Endothelial cell of umbilical vein (primary cell): ENCODE data around the gene RNF4. TPM values are rescaled to one million over a fixed set of nuclear protein-coding genes. Genes with fewer than 3 reads are reported as not detected.

Experiments
- BruUV-seq: library from RNA; stranded (reverse); fragments of 400-500 nt; replicated peaks from 2 replicates; lab custom pipeline; 2021; lab: Mats Ljungman, UMichigan
- CTCF ChIA-PET: fragments of 300-600, 350-600 bp; sonication (Branson Sonifier 250); formaldehyde crosslinking; loops from one replicate; lab custom pipeline; 2021; ENCODE audit warnings: antibody characterized with exemption, inconsistent platforms; lab: Charles Lee
- POLR2A ChIA-PET: fragments of 300-600, 350-600 bp; sonication (Branson Sonifier 250); formaldehyde crosslinking; loops from one replicate; lab custom pipeline; 2021; ENCODE audit warnings: antibody characterized with exemption, inconsistent platforms; lab: Charles Lee
- DNase-seq: peaks from one replicate; pipeline ENCODE4 v3.0.0-alpha.2; 2011; ENCODE audit warnings: low read depth, low spot score
- FAIRE-seq: peaks from 2 replicates; lab custom pipeline; 2011; peaks lifted over from hg19 to GRCh38; lab: Jason Lieb, UNC
- H2AFZ ChIP-seq: 2 replicates; pipeline ENCODE4 v1.6.0; 2012; ENCODE audit warnings: low read depth, low read length, control low read depth, inconsistent platforms
- H3K27ac ChIP-seq: 2 replicates; pipeline ENCODE4 v1.5.1; 2011; ENCODE audit warnings: low read depth, mild to moderate bottlenecking, control low read depth, low read length, moderate library complexity; ENCODE audit not compliant: insufficient read depth
- H3K27me3 ChIP-seq, 2 experiments: 2 replicates each; pipeline versions ENCODE4 v1.6.0 to v1.6.1; 2011; ENCODE audit warnings: low read length in 2 of 2, mixed read lengths in 1 of 2; ENCODE audit not compliant: control insufficient read depth in 2 of 2, insufficient read depth in 2 of 2
- H3K36me3 ChIP-seq, 2 experiments: 2 replicates in 1 of 2; 3 replicates in 1 of 2; pipeline ENCODE4 v1.5.1; 2011; ENCODE audit warnings: low read length in 2 of 2, mild to moderate bottlenecking in 1 of 2, moderate library complexity in 1 of 2; ENCODE audit not compliant: control insufficient read depth in 2 of 2, insufficient read depth in 2 of 2; ENCODE audit errors: extremely low read depth in 1 of 2
- H3K4me1 ChIP-seq: 3 replicates; pipeline ENCODE4 v1.5.1; 2011; ENCODE audit warnings: mild to moderate bottlenecking, low read length; ENCODE audit not compliant: control insufficient read depth, insufficient read depth; ENCODE audit errors: extremely low read depth
- H3K4me2 ChIP-seq: 2 replicates; pipeline ENCODE4 v1.6.1; 2011; ENCODE audit warnings: low read length, control low read depth, mixed read lengths; ENCODE audit not compliant: insufficient read depth
- H3K4me3 ChIP-seq, 3 experiments: fragments of 200-600 bp in 1 of 3; sonication (generic), shearing (Covaris generic) in 1 of 3; replicated peaks in 1 of 3; 2 replicates each; pipeline ENCODE4 v1.5.1; 2011 to 2016; ENCODE audit warnings: control low read depth in 3 of 3, low read length in 3 of 3, mild to moderate bottlenecking in 2 of 3, inconsistent platforms in 1 of 3, low read depth in 1 of 3, moderate library complexity in 1 of 3; ENCODE audit not compliant: insufficient read depth in 1 of 3
- H3K79me2 ChIP-seq: 2 replicates; pipeline ENCODE4 v1.6.0; 2012; ENCODE audit warnings: low read length, inconsistent platforms; ENCODE audit not compliant: control insufficient read depth, insufficient read depth
- H3K9ac ChIP-seq: replicated peaks from 2 replicates; pipeline ENCODE3; 2011; ENCODE audit warnings: low read length, control low read depth; ENCODE audit not compliant: insufficient read depth; ENCODE audit errors: extremely low read depth
- H3K9me1 ChIP-seq: replicated peaks from 3 replicates; pipeline ENCODE4 v1.6.0; 2011; ENCODE audit warnings: mild to moderate bottlenecking, low read length; ENCODE audit not compliant: control insufficient read depth, insufficient read depth; ENCODE audit errors: extremely low read depth
- H3K9me3 ChIP-seq: replicated peaks from 2 replicates; pipeline ENCODE4 v1.5.1; 2012; ENCODE audit warnings: low read length, inconsistent platforms; ENCODE audit not compliant: control insufficient read depth, insufficient read depth
- H4K20me1 ChIP-seq: replicated peaks from 2 replicates; pipeline ENCODE3; 2011; ENCODE audit warnings: mild to moderate bottlenecking, low read length; ENCODE audit not compliant: control insufficient read depth, insufficient read depth; ENCODE audit errors: extremely low read depth
- CTCF ChIP-seq, 2 donors: IDR thresholded peaks; 1 replicate in 1 of 2; 2 replicates in 1 of 2; pipeline ENCODE4 v1.5.1; 2011; ENCODE audit warnings: low read length in 2 of 2, mild to moderate bottlenecking in 2 of 2, moderate library complexity in 2 of 2, control low read depth in 1 of 2, inconsistent platforms in 1 of 2, low read depth in 1 of 2; ENCODE audit not compliant: insufficient read depth in 1 of 2; ENCODE audit errors: extremely low read depth in 1 of 2
- EZH2 ChIP-seq: IDR thresholded peaks from 2 replicates; pipeline ENCODE4 v1.6.1; 2012; ENCODE audit warnings: borderline replicate concordance, low read depth, mild to moderate bottlenecking, moderate library complexity, low read length, inconsistent platforms; ENCODE audit not compliant: severe bottlenecking
- FOS ChIP-seq: IDR thresholded peaks from 2 replicates; pipeline ENCODE4 v1.6.1; 2011; ENCODE audit warnings: mild to moderate bottlenecking, low read length, moderate library complexity, borderline replicate concordance; ENCODE audit not compliant: insufficient read depth
- GATA2 ChIP-seq: IDR thresholded peaks from 2 replicates; pipeline ENCODE4 v1.7.0; 2011; ENCODE audit warnings: low read depth, mild to moderate bottlenecking, moderate library complexity, mixed read lengths, low read length; ENCODE audit not compliant: insufficient read length, insufficient read depth
- JUN ChIP-seq: IDR thresholded peaks from 2 replicates; pipeline ENCODE4 v1.6.1; 2011; ENCODE audit warnings: borderline replicate concordance, low read depth; ENCODE audit not compliant: insufficient read length, insufficient read depth
- MYC ChIP-seq: IDR thresholded peaks from one replicate; pipeline ENCODE4 v1.6.1; 2011; ENCODE audit warnings: mild to moderate bottlenecking, low read depth, low read length
- POLR2A ChIP-seq: IDR thresholded peaks from 2 replicates; pipeline ENCODE4 v1.6.1; 2012; ENCODE audit warnings: low read depth, mild to moderate bottlenecking, control low read depth, low read length
- POLR2AphosphoS5 ChIP-seq: IDR thresholded peaks from 2 replicates; pipeline ENCODE4 v1.6.1; 2012; ENCODE audit warnings: low read depth, mild to moderate bottlenecking, control low read depth, low read length, moderate library complexity; ENCODE audit not compliant: insufficient read depth
- dilution Hi-C: fragments of 300-500 bp; cut with MboI; formaldehyde crosslinking; loops from one replicate; pipeline ENCODE4 v1.15.0; 2019; ENCODE audit warnings: low sequenced_read_pairs; ENCODE audit not compliant: extremely low pct_ligation_motif_present
- intact Hi-C: fragments of 100-400 bp; cut with micrococcal nuclease; formaldehyde crosslinking; loops from one replicate; pipeline ENCODE4 v1.10.0; 2022
- polyA plus RNA-seq, 4 experiments: library from polyadenylated mRNA; depleted of rRNA in 3 of 4; stranded (reverse) in 3 of 4; unstranded in 1 of 4; fragments of >200 nt; gene quantifications; 2 replicates each; pipeline versions ENCODE4 v1.2.1 to v1.2.3, GENCODE V29; 2011 to 2012; ENCODE audit warnings: missing spikeins in 1 of 4
- total RNA-seq: library from RNA; stranded (reverse); gene quantifications from 2 replicates; pipeline ENCODE4 v1.2.3, GENCODE V29; 2021
- TF ChIP-seq, protein P1 (sequence below): IDR thresholded peaks from 2 replicates; pipeline ENCODE4 v1.6.1; 2011; ENCODE audit not compliant: insufficient read depth, insufficient read length

Gene RNF4
- total and polyA plus RNA-seq, 2 donors (not counting 3 experiments of a cell fraction or from before 2014, with no cell fraction given) = 64.3 to 71.4 TPM

- POLR2A ChIA-PET = no interaction called here
- CTCF ChIA-PET = interaction anchor here (0.7 to 1.8 kb wide), 4 partner anchors 10 to 24 kb away, joined by 3 to 11 read pairs (median 3); no protein-coding TSS in a partner anchor
- FAIRE-seq (no peak), DNase-seq (no peak)
- dilution Hi-C loops = no loop called here
- no TSS peak for BruUV-seq
- Histone ChIP-seq H3K9me3 (no peaks in the 10 kb centered on the region), H3K4me2 (peak overlapping the region; percentile 47), H3K4me1 (peaks cover 31% of the 10 kb centered on the region), H3K9ac (no peak overlapping the region), H3K9me1 (no peaks in the 10 kb centered on the region), H3K27me3 (no peaks in the 10 kb centered on the region), H2AFZ (no peak overlapping the region), H3K27ac (peak overlapping the region; percentile 39), H4K20me1 (peaks cover 9% of the 10 kb centered on the region), H3K4me3 (no peak overlapping the region), H3K36me3 (no peaks in the 10 kb centered on the region), H3K79me2 (peaks cover 99% of the 10 kb centered on the region)
- intact Hi-C loops = loop anchor here (2.0 kb wide), 1 partner anchor 13 kb away; the partner anchor contains the start of gene RNF4
- TF ChIP-seq GATA2 (no peak), FOS (no peak), EZH2 (no peak), POLR2A (no peak), CTCF (IDR thresholded peaks at IDR 0.05; ENCODE audit: extremely low read depth in 1 of 2, insufficient read depth in 1 of 2, low read depth in 1 of 2, low read length in 2 of 2) (no peak), JUN (no peak), MYC (no peak), POLR2AphosphoS5 (no peak)
- TF ChIP-seq, protein P1, sequence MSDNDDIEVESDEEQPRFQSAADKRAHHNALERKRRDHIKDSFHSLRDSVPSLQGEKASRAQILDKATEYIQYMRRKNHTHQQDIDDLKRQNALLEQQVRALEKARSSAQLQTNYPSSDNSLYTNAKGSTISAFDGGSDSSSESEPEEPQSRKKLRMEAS = no peak
Measured at GRCh38 chr4:2482192-2482591, 13.3 kb downstream of the RNF4 start.
